GM10266 (cell line): ENCODE results near the gene FCHSD2.

Source experiments
- DNase-seq: peaks from one replicate; pipeline ENCODE4 v3.0.0; 2012; ENCODE audit errors: extremely low spot score
- TF ChIP-seq, protein P1 (sequence below): IDR thresholded peaks from 2 replicates; pipeline ENCODE4 v1.5.1; 2012; ENCODE audit warnings: mild to moderate bottlenecking, low read depth; ENCODE audit not compliant: control insufficient read depth, insufficient read depth; ENCODE audit errors: missing control alignments

Gene FCHSD2

DNA sequence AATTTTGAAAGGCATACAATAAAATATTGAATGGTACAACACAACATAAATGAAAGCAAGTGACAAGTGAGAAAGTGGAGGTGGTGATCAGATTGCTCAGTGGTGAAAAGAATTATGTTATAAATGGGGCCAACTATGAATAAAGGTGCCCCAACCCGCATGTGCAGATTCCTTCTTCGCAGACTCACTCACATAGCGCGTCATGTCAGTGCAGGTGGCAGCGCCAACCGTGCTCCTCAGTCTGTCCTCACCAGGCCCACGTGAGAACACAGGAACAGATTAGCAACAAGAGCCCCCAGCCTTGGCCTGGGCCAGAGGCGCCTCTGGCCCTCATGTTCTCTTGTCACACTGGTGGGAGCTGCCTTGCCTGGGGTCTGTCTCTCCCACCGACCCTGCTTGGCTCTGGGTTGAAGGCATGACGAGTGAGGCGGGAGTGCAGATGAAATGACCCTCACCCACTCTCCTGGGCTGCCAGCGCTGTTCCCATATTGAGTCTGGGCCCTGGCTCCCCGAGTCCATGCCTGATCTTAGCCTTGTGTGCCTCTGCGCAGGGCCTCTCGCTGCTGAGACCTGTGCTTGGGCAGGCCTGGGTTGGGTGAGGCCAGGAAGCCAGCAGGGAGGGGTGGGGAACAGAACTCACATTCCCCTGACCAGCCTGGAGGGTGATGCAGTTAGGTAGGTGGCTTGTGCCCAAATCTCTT lies 321.5 kb downstream of the FCHSD2 start:
- TF ChIP-seq, protein P1, sequence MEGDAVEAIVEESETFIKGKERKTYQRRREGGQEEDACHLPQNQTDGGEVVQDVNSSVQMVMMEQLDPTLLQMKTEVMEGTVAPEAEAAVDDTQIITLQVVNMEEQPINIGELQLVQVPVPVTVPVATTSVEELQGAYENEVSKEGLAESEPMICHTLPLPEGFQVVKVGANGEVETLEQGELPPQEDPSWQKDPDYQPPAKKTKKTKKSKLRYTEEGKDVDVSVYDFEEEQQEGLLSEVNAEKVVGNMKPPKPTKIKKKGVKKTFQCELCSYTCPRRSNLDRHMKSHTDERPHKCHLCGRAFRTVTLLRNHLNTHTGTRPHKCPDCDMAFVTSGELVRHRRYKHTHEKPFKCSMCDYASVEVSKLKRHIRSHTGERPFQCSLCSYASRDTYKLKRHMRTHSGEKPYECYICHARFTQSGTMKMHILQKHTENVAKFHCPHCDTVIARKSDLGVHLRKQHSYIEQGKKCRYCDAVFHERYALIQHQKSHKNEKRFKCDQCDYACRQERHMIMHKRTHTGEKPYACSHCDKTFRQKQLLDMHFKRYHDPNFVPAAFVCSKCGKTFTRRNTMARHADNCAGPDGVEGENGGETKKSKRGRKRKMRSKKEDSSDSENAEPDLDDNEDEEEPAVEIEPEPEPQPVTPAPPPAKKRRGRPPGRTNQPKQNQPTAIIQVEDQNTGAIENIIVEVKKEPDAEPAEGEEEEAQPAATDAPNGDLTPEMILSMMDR: no peak
- DNase-seq: peak; percentile 11

DNA sequence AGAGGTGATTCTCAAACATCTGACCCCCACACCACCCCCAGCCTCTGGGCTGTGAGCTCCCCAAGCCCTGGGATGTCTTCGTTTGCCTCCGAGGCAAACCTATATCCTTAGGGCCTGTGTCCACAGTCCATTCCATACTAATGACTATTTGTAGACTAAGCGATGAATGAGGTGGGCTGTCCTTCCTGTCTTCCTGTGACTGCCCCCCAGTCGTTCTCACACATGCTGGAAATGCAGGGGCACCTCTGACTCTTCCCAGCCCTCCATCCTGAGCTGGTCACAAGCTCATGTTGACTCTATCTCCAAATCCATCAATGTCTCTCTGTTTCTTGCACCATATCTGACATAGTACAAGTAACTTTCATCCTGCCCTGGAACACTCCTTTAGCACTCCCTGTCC lies 323.1 kb downstream of the FCHSD2 start:
- TF ChIP-seq, protein P1: no peak

DNA sequence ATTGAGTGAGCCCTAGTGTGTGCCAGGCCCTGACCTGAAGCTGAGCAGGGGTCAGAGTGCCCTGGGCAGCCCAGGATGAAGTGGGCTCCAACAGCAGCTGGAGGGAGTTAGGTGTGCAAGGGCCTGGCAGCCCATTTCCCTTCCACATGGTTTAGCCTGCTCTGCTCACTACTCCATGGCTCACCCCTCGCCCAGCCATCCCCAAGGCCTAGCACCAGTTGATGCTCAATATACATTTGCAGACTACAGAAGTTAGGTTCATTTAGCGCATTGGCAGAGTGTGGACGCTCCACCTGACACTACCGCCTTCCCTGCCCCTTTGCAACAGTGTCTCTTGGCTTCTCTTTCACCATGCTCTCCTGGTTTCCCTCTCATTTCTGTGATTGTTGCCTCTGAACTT lies 324.2 kb downstream of the FCHSD2 start:
- DNase-seq: no peak
- TF ChIP-seq, protein P1: no peak

More for the DNA sequence above, 323.1 kb downstream of the FCHSD2 start:
- no peak for DNase-seq

DNA sequence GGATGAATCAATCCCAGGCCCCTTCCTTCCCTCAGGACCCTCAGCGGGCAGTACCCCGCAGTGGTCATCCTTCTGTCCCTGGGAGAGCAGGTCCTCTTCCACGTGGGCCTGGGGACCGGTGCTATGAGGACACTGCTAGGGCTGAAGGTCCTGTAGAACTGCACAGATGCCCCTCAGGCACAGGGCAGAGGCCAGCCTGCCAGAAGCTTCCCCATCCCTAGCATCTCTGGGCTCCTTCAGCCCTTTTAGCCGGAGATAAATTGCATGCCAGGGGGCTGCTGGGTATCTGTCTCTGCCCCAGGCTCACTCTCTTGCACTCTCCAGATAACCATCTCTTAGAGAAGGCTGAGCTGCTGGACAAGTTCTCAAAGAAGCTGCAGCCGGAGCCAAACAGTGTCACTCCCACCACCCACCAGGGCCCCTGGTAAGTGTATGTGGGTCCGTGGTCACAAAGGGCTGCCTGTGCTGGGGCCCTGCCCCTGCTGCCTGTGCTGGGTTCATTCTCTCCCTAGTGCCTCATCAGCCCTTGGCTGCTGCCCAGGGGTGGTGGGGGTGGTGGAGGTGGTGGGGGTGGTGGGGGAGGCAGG lies 325.6 kb downstream of the FCHSD2 start:
- TF ChIP-seq, protein P1: no peak
- peak; percentile 11 for DNase-seq

DNA sequence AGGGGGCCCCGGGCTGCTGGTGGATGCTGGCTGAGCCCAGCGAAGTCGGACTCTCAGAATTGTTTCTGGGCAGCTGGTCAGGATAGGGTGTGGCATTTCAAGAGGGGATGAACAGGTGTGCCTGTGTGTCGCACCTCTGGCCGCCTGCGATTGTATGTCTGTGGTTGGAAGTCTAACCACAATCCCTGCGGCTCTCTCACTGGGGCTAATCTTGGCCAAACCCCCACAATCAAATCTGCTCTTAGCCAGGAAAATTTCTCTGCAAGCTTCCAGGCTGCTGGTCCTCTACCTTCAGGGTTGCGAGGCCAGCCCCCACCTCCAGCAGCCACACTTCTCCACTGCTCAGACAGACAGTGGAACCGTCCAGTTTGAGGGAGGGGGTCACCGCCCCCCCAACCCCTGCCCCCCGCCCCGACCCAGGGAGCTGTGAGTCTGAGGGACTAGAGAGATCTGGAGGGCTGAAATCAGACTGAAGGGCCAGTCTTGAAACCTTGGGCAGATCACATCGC lies 327.0 kb downstream of the FCHSD2 start:
- DNase-seq: peak; percentile 14
- TF ChIP-seq, protein P1: no peak

DNA sequence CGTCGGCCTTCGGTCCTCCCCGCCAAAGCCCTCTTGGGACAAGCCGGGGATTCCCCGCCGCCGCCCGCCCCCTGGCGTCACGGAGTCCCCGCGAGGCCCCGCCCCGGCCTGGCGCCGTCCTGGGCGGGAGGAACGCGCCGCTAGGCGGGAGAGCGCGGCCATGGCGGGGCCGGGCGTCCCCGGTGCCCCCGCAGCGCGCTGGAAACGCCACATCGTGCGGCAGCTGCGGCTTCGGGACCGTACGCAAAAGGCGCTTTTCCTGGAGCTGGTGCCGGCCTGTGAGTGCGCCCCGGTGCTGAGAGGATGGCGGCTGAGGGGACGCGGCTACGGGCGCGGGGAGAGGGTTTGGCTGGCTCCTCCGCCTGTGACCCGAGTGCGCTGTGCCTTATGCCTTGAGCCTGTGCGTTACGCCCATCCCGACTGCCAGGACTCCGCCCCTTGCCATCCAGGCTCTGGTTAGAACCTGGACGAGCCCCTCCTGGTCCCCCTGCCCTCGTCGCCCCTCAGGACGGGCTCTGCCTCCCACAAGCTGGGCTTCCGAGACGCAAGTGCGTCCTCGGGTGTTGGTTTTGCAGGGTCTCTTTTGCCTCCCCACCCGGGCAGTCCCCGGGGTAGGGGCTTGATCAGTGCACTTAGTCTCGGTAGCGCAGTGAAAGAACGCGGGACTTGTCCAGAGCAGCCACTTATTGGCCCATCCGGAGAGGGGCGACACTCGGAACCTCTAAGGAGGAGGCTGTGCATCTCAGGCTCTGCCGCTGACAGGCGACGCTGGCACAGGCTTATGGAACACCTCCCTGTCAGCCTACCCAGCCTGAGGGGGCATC lies 327.6 kb downstream of the FCHSD2 start, which contains the start of gene ATG16L2:
ATG16L2 (plus strand) TSS at position 126 of the 824 bp plus-strand sequence; CDS start at position 161, 35 bp downstream.
- TF ChIP-seq, protein P1: peak; percentile 25
- DNase-seq: peak; percentile 96
